Measurements from ENCODE around the gene IKZF4. TPM values are rescaled to one million over a fixed set of nuclear protein-coding genes. Genes with fewer than 3 reads are reported as not detected.
"Not testable (repeated sequence)": the region's sequence is repeated elsewhere in the genome, so short reads cannot be mapped to it uniquely, and the experiment has no call there.

IKZF4 gene
- total RNA-seq, 1 donor from 2014 or later, result 6.9 TPM

- Mint-ChIP-seq H3K27ac (ENCODE audit: unreplicated experiment) (no peak overlapping the region), H3K4me1 (ENCODE audit: low read depth, unreplicated experiment) (no peaks in the 10 kb centered on the region), H3K9me3 (ENCODE audit: unreplicated experiment) (peaks cover 2% of the 10 kb centered on the region), H3K36me3 (ENCODE audit: low read depth, unreplicated experiment) (peaks cover 21% of the 10 kb centered on the region), H3K4me3 (ENCODE audit: unreplicated experiment) (peak overlapping the region; percentile 8), H3K27me3 (ENCODE audit: low read depth, unreplicated experiment) (no peaks in the 10 kb centered on the region)
- H3K27me3 ChIP-seq (ENCODE audit: insufficient read depth, low read length), result no peaks in the 10 kb centered on the region
- H3K9ac ChIP-seq (ENCODE audit: low read length), result no peak overlapping the region
- no peak for TF ChIP-seq CTCF (IDR thresholded peaks at IDR 0.05; ENCODE audit: insufficient read depth, low read depth, low read length)
- no peak for TF ChIP-seq EZH2 (IDR thresholded peaks at IDR 0.05; ENCODE audit: insufficient read depth, low read length)
- no peak overlapping the region for H3K27ac ChIP-seq (ENCODE audit: low read depth, low read length)
- no peak for FAIRE-seq
- H3K4me2 ChIP-seq (ENCODE audit: low read length), result no peak overlapping the region
- H3K79me2 ChIP-seq (ENCODE audit: insufficient read depth, low read length), result peaks cover 6% of the 10 kb centered on the region
- H3K4me3 ChIP-seq (ENCODE audit: insufficient read depth, low read depth, low read length), result no peak overlapping the region
- peaks cover 5% of the 10 kb centered on the region for H3K36me3 ChIP-seq (ENCODE audit: insufficient read depth, low read length)
- peaks cover 6% of the 10 kb centered on the region for H3K4me1 ChIP-seq (ENCODE audit: insufficient read depth, low read length)
- no peak overlapping the region for H2AFZ ChIP-seq (ENCODE audit: low read depth, low read length)
- H4K20me1 ChIP-seq (ENCODE audit: insufficient read depth, low read length), result no peaks in the 10 kb centered on the region
- no peak for DNase-seq (ENCODE audit: low read depth)
- no peaks in the 10 kb centered on the region for H3K9me3 ChIP-seq (ENCODE audit: insufficient read depth, low read depth, low read length)
These were observed 19.2 kb upstream of the IKZF4 start for GRCh38 chr12:56001487-56002100.

- H3K9me3 Mint-ChIP-seq (ENCODE audit: unreplicated experiment); FAIRE-seq; DNase-seq (ENCODE audit: low read depth); H2AFZ ChIP-seq (ENCODE audit: low read depth, low read length); H3K4me3 Mint-ChIP-seq (ENCODE audit: unreplicated experiment); H3K27ac Mint-ChIP-seq (ENCODE audit: unreplicated experiment); H3K4me1 Mint-ChIP-seq (ENCODE audit: low read depth, unreplicated experiment); H3K27ac ChIP-seq (ENCODE audit: low read depth, low read length); H3K9me3 ChIP-seq (ENCODE audit: insufficient read depth, low read depth, low read length); H3K79me2 ChIP-seq (ENCODE audit: insufficient read depth, low read length); H3K27me3 ChIP-seq (ENCODE audit: insufficient read depth, low read length); H4K20me1 ChIP-seq (ENCODE audit: insufficient read depth, low read length); H3K27me3 Mint-ChIP-seq (ENCODE audit: low read depth, unreplicated experiment); H3K9ac ChIP-seq (ENCODE audit: low read length); H3K4me2 ChIP-seq (ENCODE audit: low read length); H3K4me1 ChIP-seq (ENCODE audit: insufficient read depth, low read length); H3K36me3 ChIP-seq (ENCODE audit: insufficient read depth, low read length); H3K4me3 ChIP-seq (ENCODE audit: insufficient read depth, low read depth, low read length): not testable (repeated sequence)
- H3K36me3 Mint-ChIP-seq (ENCODE audit: low read depth, unreplicated experiment), result peaks cover 21% of the 10 kb centered on the region
These were observed 17.5 kb upstream of the IKZF4 start for GRCh38 chr12:56003376-56003775.

- Histone ChIP-seq H3K27me3 (ENCODE audit: insufficient read depth, low read length) (no peaks in the 10 kb centered on the region), H3K4me2 (ENCODE audit: low read length) (no peak overlapping the region), H3K27ac (ENCODE audit: low read depth, low read length) (no peak overlapping the region), H3K36me3 (ENCODE audit: insufficient read depth, low read length) (peaks cover 5% of the 10 kb centered on the region), H3K9me3 (ENCODE audit: insufficient read depth, low read depth, low read length) (no peaks in the 10 kb centered on the region), H3K4me3 (ENCODE audit: insufficient read depth, low read depth, low read length) (no peak overlapping the region), H3K79me2 (ENCODE audit: insufficient read depth, low read length) (no peaks in the 10 kb centered on the region), H3K9ac (ENCODE audit: low read length) (no peak overlapping the region), H4K20me1 (ENCODE audit: insufficient read depth, low read length) (no peaks in the 10 kb centered on the region), H2AFZ (ENCODE audit: low read depth, low read length) (no peak overlapping the region), H3K4me1 (ENCODE audit: insufficient read depth, low read length) (no peaks in the 10 kb centered on the region)
- FAIRE-seq (no peak), DNase-seq (ENCODE audit: low read depth) (no peak)
- peaks cover 2% of the 10 kb centered on the region for H3K9me3 Mint-ChIP-seq (ENCODE audit: unreplicated experiment)
- H3K4me1 Mint-ChIP-seq (ENCODE audit: low read depth, unreplicated experiment), result no peaks in the 10 kb centered on the region
- H3K27me3 Mint-ChIP-seq (ENCODE audit: low read depth, unreplicated experiment), result no peaks in the 10 kb centered on the region
- no peak for TF ChIP-seq EZH2 (IDR thresholded peaks at IDR 0.05; ENCODE audit: insufficient read depth, low read length)
- TF ChIP-seq CTCF (IDR thresholded peaks at IDR 0.05; ENCODE audit: insufficient read depth, low read depth, low read length), result no peak
- H3K36me3 Mint-ChIP-seq (ENCODE audit: low read depth, unreplicated experiment), result peaks cover 21% of the 10 kb centered on the region
- no peak overlapping the region for H3K4me3 Mint-ChIP-seq (ENCODE audit: unreplicated experiment)
- no peak overlapping the region for H3K27ac Mint-ChIP-seq (ENCODE audit: unreplicated experiment)
These were observed 16.6 kb upstream of the IKZF4 start for GRCh38 chr12:56004211-56004610.

All from astrocyte (in vitro differentiated cells and primary cell).